Ishikawa (cell line): ENCODE results near the gene TMPRSS7.

Experiments
- EP300 ChIP-seq: IDR thresholded peaks from 2 replicates; pipeline ENCODE4 v1.6.1; 2012; ENCODE audit warnings: borderline replicate concordance
- RAD21 ChIP-seq: IDR thresholded peaks from 2 replicates; pipeline ENCODE4 v1.6.1; 2012; ENCODE audit warnings: low read depth
- REST ChIP-seq: IDR thresholded peaks from 2 replicates; pipeline ENCODE4 v1.6.1; 2012; ENCODE audit warnings: low read depth, mild to moderate bottlenecking
- TAF1 ChIP-seq: IDR thresholded peaks from 2 replicates; pipeline ENCODE4 v1.6.1; 2012; ENCODE audit warnings: low read depth, mild to moderate bottlenecking
- YY1 ChIP-seq: IDR thresholded peaks from 2 replicates; pipeline ENCODE4 v1.6.1; 2012; ENCODE audit warnings: low read depth
- TF ChIP-seq, protein P1 (sequence below): IDR thresholded peaks from 2 replicates; pipeline ENCODE4 v1.6.1; 2012

DNA sequence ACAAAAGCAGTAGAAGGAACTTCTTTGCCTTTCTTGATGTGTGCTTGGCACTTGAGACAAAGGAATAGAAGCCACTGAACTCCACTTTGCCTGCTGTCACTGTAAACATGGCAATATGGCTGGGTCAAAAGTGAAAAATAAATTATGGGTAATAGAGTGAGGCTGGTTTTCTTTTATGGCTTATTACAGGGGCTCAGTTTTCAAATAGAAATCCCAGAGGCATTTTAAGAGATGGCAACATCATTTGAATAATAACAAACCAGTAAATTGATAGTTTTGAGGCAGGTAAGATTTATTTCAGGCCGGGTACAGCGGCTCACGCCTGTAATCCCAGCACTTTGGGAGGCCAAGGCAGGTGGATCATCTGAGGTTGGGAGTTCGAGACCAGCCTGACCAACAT lies 54.4 kb downstream of the TMPRSS7 start:
- TF ChIP-seq RAD21: no peak
- TF ChIP-seq REST: no peak
- TF ChIP-seq, protein P1, sequence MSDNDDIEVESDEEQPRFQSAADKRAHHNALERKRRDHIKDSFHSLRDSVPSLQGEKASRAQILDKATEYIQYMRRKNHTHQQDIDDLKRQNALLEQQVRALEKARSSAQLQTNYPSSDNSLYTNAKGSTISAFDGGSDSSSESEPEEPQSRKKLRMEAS: no peak
- no peak for TF ChIP-seq EP300
- TF ChIP-seq YY1: no peak
- no peak for TF ChIP-seq TAF1
